Coronary artery (tissue), 2 donors: Measurements from ENCODE around the gene MAD1L1.

Source experiments
- DNase-seq: peaks from one replicate; pipeline ENCODE4 v3.0.0-alpha.2; 2017; ENCODE audit warnings: low spot score
- H3K27ac ChIP-seq, 2 donors: fragments of 200-600 bp; sonication (generic); one replicate each; pipeline ENCODE4 v1.5.1; 2016 to 2019
- H3K4me3 ChIP-seq: fragments of 200-600 bp; sonication (generic); 2 replicates; pipeline ENCODE4 v1.5.1; 2016; ENCODE audit warnings: mild to moderate bottlenecking, moderate library complexity
- CTCF ChIP-seq: fragments of 200-600 bp; sonication (generic); IDR thresholded peaks from one replicate; pipeline ENCODE4 v1.5.1; 2019; ENCODE audit warnings: antibody characterized with exemption

Gene MAD1L1

GRCh38 chr7:2217206-2217605, 15.5 kb downstream of the MAD1L1 start:
- no peak overlapping the region for H3K27ac ChIP-seq
- H3K4me3 ChIP-seq: no peak overlapping the region
- TF ChIP-seq CTCF: no peak
- no peak for DNase-seq

DNA sequence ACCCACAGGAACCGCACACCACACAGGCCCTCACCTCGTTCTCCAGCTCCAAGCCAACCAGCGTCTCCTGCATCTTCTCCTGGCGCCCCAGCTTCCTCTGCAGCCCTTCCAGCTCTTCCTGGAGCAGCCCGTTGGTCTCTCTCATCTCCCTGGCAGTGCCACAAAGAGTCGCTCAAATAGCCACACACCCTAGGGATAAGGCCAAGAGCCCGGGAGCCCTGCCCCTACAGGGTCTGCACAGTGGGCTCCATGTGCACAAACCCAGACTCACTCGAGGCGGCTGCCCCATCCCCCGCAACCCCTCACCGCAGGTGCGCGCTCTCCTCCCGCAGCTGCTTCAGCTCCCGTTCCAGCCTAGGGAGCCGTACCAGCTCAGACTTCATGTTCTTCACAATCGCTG, 16.9 kb downstream of the MAD1L1 start:
- TF ChIP-seq CTCF: no peak
- no peak overlapping the region for H3K27ac ChIP-seq
- DNase-seq: no peak
- H3K4me3 ChIP-seq: no peak overlapping the region

DNA sequence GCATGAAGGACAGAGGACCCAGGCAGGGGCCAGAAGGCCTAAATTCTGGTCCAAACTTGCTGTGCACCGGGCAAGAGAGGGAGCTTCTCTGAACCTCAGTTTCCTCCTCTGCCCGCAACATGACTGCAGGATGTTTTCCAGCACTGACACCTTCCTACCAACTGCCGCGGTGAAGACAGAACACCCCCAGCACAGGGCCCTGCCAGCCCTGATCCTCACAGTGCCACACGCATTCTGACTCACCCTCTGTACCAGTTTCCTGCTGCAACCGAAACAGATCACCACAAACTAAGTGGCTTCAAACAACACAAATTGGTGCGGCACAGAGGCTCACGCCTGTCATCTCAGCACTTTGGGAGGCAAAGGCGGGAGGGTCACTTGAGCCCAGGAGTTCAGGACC, 18.1 kb downstream of the MAD1L1 start:
- DNase-seq: no peak
- Histone ChIP-seq H3K27ac (no peak overlapping the region), H3K4me3 (no peak overlapping the region)
- TF ChIP-seq CTCF: no peak

- no peak overlapping the region for H3K4me3 ChIP-seq
- TF ChIP-seq CTCF: no peak
- no peak overlapping the region for H3K27ac ChIP-seq
- no peak for DNase-seq
These were observed 19.1 kb downstream of the MAD1L1 start for GRCh38 chr7:2213551-2214215.

- DNase-seq: no peak
- Histone ChIP-seq H3K27ac (no peak overlapping the region), H3K4me3 (no peak overlapping the region)
- no peak for TF ChIP-seq CTCF
These were observed 19.8 kb downstream of the MAD1L1 start for GRCh38 chr7:2212906-2213305.

GRCh38 chr7:2211926-2212325, 20.8 kb downstream of the MAD1L1 start:
- DNase-seq: no peak
- Histone ChIP-seq H3K27ac (no peak overlapping the region), H3K4me3 (no peak overlapping the region)
- TF ChIP-seq CTCF: no peak

- no peak overlapping the region for H3K27ac ChIP-seq
- no peak for TF ChIP-seq CTCF
- no peak overlapping the region for H3K4me3 ChIP-seq
- no peak for DNase-seq
These were observed 21.4 kb downstream of the MAD1L1 start for GRCh38 chr7:2211259-2211880.
